Hematopoietic multipotent progenitor cell treated with erythropoietin and hydrocortisone succinate and interleukin-3 and kit ligand, for 8 days (in vitro differentiated cells): Measurements from ENCODE around the gene TMTC3.

Source experiments
- DNase-seq: peaks from one replicate; pipeline ENCODE4 v3.0.0-alpha.2; 2015

TMTC3 gene

DNA sequence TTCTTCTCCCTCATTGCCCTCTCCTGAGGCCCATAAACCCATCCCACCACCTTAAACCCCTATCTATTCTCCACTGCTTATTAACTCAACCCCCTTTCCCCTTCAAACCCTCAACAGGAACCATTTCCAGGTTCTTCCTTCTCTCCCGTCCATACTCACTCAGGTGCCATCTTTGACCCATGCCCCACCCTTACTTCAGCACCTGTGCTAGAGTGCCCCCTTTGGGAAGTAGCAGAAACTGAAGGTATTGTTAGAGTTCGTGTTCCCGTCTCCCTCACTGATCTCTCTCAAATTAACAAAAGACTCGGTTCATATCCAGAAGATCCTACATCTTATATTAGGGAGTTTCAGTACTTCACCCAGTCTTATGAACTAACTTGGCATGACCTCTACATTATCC is 86.6 kb downstream of the TMTC3 start:
- no peak for DNase-seq

DNA sequence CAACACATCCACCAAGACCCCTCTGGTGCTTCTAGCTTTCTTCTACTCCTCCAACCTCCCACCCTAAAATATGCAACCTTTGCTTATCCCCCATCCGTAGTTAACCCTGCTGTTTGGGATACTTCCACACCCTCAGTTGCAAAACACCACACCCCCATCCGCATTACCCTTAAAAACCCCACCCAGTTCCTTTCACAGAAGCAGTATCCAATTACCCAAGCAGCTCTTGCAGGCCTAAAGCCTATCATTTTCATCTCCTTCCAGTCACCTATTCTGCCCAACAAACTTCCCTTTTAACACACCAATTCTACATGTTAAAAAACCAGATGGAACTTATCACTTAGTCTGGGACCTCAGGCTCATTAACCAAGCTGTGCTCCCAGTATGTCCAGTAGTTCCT is 88.2 kb downstream of the TMTC3 start:
- no peak for DNase-seq

DNA sequence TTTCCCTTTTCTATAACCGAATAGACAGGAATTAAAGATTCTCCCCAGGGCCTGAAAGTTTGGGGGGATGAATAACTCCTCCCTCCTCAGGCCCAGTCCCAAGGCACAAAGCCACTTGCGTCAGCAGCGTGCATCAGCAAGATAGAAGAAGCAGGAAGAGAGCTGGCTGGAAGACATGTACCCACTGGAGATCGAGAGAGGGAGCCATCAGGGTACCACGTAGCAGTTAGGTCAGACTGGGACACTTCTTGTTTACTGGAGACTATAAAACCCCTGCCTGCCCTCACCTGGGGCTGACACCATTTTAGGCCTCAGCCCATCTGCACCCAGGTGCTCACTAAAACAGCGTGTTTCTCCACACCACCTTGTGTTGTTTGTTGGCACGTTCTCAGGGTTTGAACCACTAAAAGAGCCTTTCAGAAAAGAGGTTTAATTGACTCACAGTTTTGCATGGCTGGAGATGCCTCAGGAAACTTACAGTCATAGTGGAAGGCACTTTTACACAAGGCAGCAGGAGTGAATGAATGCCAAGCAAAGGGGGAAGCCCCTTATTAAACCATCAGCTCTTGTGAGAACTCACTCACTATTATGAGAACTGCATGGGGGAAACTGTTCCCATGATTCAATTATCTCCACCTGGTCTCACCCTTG is 93.2 kb downstream of the TMTC3 start:
- DNase-seq: no peak

DNA sequence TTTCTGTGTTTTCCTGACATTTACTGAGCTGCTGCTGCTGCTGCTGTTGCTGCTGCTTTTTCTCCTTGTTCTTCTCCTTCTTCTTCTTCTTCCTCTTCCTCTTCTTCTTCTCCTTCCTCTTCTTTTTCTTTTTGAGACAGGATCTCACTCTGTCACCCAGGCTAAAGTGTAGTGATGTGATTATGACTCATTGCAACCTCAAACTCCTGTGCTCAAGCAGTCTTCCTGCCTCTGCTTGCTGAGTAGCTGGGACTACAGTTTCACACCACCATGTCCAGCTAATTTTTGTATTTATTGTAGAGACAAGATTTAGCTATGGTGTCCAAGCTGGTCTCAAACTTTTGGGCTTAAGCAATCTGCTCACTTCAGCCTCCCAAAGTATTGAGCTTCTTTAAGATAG is 95.8 kb downstream of the TMTC3 start:
- no peak for DNase-seq

DNA sequence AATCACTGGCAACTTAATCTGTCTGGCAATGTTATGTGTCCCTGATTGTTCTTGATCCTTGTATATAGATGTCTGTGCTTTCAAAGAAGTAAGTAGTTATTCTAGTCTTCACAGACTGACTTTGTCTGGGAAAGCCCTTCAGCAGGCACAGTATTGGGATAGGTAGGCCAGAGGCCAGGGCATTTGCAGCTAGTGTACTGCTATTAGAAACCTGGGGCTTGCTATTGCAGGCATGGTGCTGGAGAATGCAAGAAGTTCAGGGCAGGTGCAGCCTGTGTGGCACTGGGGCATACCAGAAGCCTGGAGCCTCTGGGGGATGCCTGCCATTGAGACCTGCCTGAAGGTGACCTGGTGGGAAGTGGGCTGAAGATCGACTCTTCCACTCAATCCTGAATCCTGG is 96.3 kb downstream of the TMTC3 start:
- DNase-seq: no peak

DNA sequence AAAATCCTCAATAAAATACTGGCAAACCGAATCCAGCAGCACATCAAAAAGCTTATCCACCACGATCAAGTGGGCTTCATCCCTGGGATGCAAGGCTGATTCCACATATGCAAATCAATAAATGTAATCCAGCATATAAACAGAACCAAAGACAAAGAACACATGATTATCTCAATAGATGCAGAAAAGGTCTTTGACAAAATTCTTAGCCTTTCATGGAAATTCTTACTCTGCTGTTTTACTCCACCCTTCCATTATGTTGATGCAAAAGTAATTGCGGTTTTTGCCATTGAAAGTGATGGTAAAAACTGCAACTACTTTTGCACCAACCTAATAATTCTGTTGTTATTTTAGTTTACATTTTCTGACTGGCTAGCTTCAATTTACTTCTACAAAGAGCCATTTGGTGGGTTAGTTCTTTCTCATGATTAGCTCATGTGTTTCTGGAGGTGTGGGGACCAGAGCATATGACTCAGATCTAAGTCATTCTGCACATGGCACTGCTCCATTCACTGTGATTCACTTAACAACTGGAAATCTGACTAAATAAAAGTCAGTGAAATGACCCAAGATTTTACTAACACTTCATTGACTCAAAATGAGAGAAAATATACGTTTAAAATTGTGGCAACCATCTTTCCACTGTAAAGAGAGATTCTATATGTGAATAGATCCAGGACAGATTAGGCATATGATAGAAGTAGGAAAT is 99.9 kb downstream of the TMTC3 start:
- no peak for DNase-seq

DNA sequence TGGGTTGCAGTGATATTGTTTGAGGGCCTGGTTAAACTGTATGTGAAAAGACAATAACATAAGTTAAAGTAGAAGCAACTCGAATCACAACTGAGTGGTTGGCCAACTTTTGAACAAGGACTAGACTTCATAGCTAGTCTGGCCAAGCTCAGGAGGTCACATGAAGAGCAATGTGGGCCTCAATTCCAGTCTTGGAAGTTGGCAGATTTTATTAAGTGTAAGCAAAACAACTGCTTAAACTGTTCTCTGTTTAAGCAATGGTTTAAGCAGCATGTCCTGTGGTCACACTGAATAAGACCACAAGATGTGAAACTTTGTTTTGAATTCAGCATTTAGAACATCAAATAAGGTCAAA is 100.4 kb downstream of the TMTC3 start:
- DNase-seq: no peak

DNA sequence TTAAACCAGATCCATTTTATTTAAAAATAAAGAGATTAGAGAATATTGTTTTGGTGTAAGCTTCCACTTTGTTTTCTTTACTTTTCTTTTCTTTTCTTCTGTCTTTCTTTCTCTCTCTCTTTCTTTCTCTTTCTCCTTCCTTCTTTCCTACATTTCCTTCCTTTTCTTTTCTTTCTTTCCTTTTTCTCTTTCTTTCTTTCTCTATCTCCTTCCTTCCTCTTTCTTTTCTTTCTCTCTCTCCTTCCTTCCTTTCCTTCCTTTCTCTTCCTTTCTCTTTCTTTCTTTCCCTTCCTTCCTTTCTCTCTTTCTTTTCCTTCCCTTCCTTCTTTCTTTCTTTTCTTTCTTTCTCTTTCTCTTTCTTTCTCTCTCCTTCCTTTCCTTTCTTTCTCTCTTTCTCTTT is 100.8 kb downstream of the TMTC3 start:
- DNase-seq: no peak

DNA sequence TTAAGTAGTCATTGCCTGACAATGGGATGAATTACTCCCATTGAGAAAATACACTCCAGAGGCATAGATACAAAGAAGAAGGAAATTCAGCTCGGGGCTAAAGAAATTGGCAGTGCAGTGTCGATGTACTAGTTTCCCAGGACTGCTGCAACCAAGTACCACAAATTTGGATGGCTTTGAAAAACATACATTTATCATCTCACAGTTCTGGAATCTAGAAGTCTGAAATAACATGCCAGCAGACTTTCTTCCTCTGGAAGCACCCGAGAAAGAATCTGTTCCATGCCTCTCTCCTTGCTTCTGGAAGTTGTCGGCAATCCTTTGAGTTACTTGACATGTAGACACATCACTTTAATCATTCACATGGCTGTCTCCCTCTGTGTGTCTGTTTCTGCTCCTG is 101.9 kb downstream of the TMTC3 start:
- no peak for DNase-seq

DNA sequence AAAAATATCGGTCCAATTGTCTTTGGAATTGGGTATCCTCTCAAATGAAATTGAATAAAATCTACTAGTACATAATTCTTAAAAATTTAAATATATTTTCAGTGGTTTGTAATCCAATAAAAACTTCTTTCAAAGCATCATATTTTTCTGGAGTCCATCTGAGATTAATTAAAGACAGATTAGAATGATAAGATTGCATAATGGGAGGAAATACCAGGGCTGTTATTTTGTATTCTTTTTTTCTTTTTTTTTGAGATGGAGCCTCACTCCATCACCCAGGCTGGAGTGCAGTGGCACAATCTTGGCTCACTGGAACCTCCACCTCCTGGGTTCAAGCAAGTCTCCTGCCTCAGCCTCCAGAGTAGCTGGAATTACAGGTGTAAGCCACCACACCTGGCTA is 103.8 kb downstream of the TMTC3 start:
- no peak for DNase-seq

DNA sequence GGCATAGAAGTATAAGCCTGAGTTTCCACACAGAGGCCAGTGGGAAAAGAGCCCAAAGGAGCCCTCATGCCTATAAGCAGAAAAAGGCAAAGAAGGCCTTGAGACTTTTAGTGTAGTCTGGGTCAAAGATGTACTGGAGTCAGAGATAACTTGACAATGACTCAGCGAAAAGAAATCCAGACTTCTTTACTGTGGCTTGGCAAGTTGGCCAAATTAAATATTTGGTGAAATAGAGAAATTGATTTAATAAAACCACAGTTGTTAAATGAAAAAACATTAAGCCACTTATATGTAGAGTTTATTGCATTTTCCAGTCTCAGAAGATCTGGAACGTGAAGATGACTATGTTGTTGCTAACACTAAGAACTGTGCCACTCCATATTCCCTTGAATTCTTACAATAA is 105.1 kb downstream of the TMTC3 start:
- DNase-seq: peak; percentile 16

DNA sequence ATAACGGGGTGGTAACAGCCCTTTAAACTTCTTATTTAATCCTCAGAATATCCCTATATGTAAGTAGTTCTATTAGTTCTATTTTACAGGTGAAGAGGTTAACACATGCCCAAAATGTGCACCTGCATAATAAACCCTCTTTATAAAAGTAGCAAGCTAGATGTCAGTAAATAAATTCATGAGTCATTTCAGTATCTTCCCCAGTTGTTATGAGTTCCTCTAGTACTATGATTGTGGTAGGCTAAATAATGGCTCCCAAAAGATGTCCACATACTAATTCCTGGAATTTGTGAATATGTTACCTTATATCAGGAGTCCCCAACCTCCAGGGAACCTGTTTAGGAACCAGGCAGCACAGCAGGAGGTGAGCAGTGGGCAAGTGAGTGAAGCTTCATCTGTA is 106.5 kb downstream of the TMTC3 start:
- DNase-seq: no peak
